Pancreas (tissue), 10 donors: ENCODE measurements around the gene ZFYVE26. TPM values are rescaled to one million over a fixed set of nuclear protein-coding genes. Genes with fewer than 3 reads are reported as not detected.
"Not testable (repeated sequence)": the region's sequence is repeated elsewhere in the genome, so short reads cannot be mapped to it uniquely, and the experiment has no call there.

Experiments used
- ATAC-seq, 4 donors: fragments of 200-7000 bp; cut with Tn5 transposase; one replicate each; pipeline versions ENCODE4 v1.8.0 to v1.9.1; 2020; ENCODE audit warnings: mild to moderate bottlenecking in 4 of 4, moderate library complexity in 4 of 4
- DNase-seq, 6 donors: peaks; one replicate each; pipeline ENCODE4 v3.0.0-alpha.2; 2020
- FAIRE-seq: peaks from 2 replicates; lab custom pipeline; 2012; peaks lifted over from hg19 to GRCh38; lab: Jason Lieb, UNC
- H3K27ac ChIP-seq, 4 donors: fragments of 200-600 bp; sonication (generic); 1 replicate in 3 of 4; 2 replicates in 1 of 4; pipeline versions ENCODE4 v1.5.0 to v1.8.0; 2020
- H3K27me3 ChIP-seq, 4 donors: fragments of 200-600 bp; one replicate each; pipeline ENCODE4 v1.8.0; 2021
- H3K36me3 ChIP-seq, 3 donors: fragments of 200-600 bp; sonication (generic) in 1 of 3; one replicate each; pipeline versions ENCODE4 v1.5.0 to v1.8.0; 2020 to 2021
- H3K4me1 ChIP-seq, 3 donors: fragments of 200-600 bp; one replicate each; pipeline ENCODE4 v1.8.0; 2021
- H3K4me3 ChIP-seq, 4 donors: fragments of 200-600 bp; sonication (generic) in 2 of 4; one replicate each; pipeline versions ENCODE4 v1.5.0 to v1.8.0; 2020 to 2021
- H3K9me3 ChIP-seq, 4 donors: fragments of 200-600 bp; one replicate each; pipeline ENCODE4 v1.8.0; 2021
- WGBS, 2 donors: extraction: QIAGEN DNeasy Blood & Tissue Kit; methylation state at CpG; one replicate each; pipeline ENCODE4 v1.1.7; 2013; 5-methylcytosine and 5-hydroxymethylcytosine counted together
- intact Hi-C, 3 donors: fragments of 100-400 bp; cut with DNase I; formaldehyde crosslinking; loops; one replicate each; pipeline versions ENCODE4 v1.11.1 to v1.14.2; 2022
- polyA plus RNA-seq, 2 donors: library from polyadenylated mRNA; stranded (reverse); fragments of 200-250 nt; gene quantifications; one replicate each; pipeline ENCODE4 v1.2.3, GENCODE V29; 2013
- total RNA-seq, 6 donors: library from RNA; stranded (reverse); fragmentation: NEBNext Ultra II Directional in 4 of 6; extraction: Animal tissue kit (Norgen Biotek cat#: 25700) in 4 of 6; gene quantifications; one replicate each; pipeline versions ENCODE4 v1.2.1 to v1.2.4, GENCODE V29; 2021 to 2023
- TF ChIP-seq, protein P1 (sequence below), 4 donors: fragments of 200-600 bp; sonication (generic) in 3 of 4; IDR thresholded peaks; one replicate each; pipeline versions ENCODE4 v1.5.0 to v1.8.0; 2021; ENCODE audit warnings: antibody characterized with exemption in 4 of 4
- donor health status: healthy with polysubstance abuse.
- donor health status: DM: no; HTN: no; CAD: no; lungs with moderate emphysema.
- donor health status: DM: no; HTN: no; CAD: no.
- donor health status: control.
- donor health status: control.
- donor health status: Bipolar disorder and iron deficiency.
- donor health status: DM: yes; HTN: yes; CAD: no.
- donor health status: DM: no; HTN: no; CAD: no.
- donor health status: DM: no; HTN: no; CAD: no.
- donor health status: DM: yes; HTN: yes; CAD: no.

ZFYVE26 gene
- total and polyA plus RNA-seq, 8 donors, result 5.5 to 16.0 (median 7.9) TPM

DNA sequence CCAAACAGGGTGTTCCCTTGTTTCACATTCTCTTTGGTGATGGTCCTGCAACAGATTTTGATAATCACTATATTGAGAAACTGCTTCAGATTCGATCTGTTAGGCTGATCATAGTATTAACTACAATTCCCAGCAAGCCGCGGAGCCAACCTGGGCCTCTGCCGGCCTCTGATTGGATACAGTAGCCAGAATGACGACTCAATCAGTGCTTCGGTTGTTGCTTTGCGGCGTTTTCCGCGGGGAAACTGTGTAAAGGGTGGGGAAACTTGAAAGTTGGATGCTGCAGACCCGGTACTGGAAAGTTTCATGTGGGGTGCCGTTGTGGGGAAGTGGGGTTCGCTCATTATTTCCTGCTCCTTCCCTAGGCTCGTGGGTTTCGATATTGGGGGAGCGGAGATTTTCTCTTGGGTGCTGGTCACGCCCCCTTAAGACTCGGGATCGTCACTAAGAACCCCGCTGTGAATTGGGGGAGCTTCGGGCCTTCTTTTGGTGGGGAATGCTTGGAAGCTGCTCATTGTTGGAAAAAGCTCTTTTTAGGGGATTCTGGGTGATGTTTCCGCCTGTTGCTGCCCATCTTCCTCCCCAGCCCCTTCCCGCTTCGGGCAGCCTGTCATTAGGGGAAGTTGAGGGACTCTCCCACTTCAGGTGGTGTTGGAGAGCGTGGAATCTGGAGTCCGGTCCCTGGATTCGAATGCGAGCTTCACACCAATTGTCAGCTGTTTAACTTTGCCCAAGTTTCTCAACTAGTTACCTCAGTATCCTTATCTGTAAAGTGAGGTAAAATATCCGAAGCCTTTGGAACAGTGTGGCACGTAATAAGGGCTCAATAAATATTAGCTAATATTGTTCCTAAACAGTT lies 3.4 kb upstream of the ZFYVE26 start, which contains the start of gene RAD51B:
TSS of gene RAD51B (plus strand) at position 217 of the 859 bp plus-strand sequence.
- no peaks in the 10 kb centered on the region for H3K27me3 ChIP-seq
- peak within 1 kb of the TSS in 2 of 4 donors; percentile 56 to 63 for H3K27ac ChIP-seq
- ATAC-seq (peak; percentile 75 to 87 (median 82)), DNase-seq (peak; percentile 76 to 89 (median 86)), FAIRE-seq (no peak)
- peaks cover 0 to 21% (median 7%) of the 10 kb centered on the region in 3 donors for H3K4me1 ChIP-seq
- H3K9me3 ChIP-seq, result no peaks in the 10 kb centered on the region
- intact Hi-C loops, result no loop called here
- TF ChIP-seq, protein P1, sequence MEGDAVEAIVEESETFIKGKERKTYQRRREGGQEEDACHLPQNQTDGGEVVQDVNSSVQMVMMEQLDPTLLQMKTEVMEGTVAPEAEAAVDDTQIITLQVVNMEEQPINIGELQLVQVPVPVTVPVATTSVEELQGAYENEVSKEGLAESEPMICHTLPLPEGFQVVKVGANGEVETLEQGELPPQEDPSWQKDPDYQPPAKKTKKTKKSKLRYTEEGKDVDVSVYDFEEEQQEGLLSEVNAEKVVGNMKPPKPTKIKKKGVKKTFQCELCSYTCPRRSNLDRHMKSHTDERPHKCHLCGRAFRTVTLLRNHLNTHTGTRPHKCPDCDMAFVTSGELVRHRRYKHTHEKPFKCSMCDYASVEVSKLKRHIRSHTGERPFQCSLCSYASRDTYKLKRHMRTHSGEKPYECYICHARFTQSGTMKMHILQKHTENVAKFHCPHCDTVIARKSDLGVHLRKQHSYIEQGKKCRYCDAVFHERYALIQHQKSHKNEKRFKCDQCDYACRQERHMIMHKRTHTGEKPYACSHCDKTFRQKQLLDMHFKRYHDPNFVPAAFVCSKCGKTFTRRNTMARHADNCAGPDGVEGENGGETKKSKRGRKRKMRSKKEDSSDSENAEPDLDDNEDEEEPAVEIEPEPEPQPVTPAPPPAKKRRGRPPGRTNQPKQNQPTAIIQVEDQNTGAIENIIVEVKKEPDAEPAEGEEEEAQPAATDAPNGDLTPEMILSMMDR (IDR thresholded peaks at IDR 0.05), result no peak
- H3K36me3 ChIP-seq, result no peaks in the 10 kb centered on the region
- 1% methylated on average over 30 of the region's 30 CpGs for WGBS, 2 donors
- H3K4me3 ChIP-seq, result peak within 1 kb of the TSS; percentile 51 to 90 (median 64)

DNA sequence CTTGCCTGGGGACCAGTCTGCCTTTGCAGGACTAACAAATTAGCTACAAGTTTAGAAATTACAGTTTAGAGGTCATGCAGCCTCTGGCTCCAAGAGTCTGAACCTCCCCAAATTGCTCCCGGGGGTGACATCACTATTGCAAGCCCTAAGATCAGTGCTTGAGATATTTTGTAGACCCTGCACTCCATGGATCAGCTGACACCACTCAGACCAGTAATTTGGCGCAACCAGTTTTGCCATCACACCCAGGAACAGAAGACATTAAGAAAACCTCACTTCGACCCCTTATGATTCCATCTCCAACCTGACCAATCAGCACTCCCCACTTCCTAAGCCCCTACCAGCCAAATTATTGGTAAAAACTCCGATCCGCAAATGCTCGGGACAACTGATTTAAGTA lies 2.1 kb upstream of the ZFYVE26 start:
- DNase-seq, ATAC-seq, H3K4me3 ChIP-seq, H3K27ac ChIP-seq, H3K36me3 ChIP-seq, H3K9me3 ChIP-seq, H3K27me3 ChIP-seq, FAIRE-seq, intact Hi-C loops: not testable (repeated sequence)
- H3K4me1 ChIP-seq, result peaks cover 0 to 25% (median 7%) of the 10 kb centered on the region in 3 donors
- 91 to 96% methylated on average over 6 of the region's 6 CpGs for WGBS, 2 donors

DNA sequence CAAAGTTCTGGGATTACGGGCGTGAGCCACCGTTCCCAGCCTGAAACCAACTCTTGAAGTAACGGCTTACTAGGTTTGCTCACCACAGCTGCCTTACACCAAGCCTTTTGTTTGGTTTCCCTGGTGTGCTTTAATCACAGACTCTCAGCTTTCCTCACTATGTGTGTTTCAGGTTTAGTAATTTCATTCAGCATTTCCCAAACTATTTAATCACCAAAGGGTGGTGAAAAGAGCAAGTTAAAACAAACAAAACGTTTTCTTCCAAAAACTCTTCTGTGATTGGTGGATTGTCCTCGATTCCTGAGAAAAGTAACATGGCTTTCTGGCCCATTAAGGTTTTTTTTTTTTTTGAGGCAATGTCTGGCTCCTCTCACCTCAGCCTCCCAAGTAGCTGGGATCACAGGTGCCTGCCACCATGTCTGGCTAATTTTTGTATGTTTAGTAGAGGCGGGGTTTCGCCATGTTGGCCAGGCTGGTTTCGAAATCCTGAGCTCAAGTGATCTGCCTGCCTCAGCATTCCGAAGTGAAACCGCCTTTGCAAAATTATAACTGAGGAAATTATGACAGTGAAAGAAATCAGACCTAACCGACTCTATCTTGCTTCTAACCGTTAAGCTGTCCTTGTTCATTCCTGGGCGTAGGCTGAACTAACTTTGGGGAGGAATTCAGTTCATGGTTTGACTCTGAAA lies 1.5 kb upstream of the ZFYVE26 start:
- intact Hi-C loops, result no loop called here
- Histone ChIP-seq H3K27me3 (no peaks in the 10 kb centered on the region), H3K36me3 (no peaks in the 10 kb centered on the region), H3K27ac (peak overlapping the region in 1 of 4 donors; percentile 90), H3K4me3 (no peak overlapping the region), H3K4me1 (peaks cover 0 to 25% (median 7%) of the 10 kb centered on the region in 3 donors), H3K9me3 (no peaks in the 10 kb centered on the region)
- DNase-seq (no peak), ATAC-seq (no peak), FAIRE-seq (no peak)
- WGBS, 2 donors, result 85 to 88% methylated on average over 14 of the region's 14 CpGs
- TF ChIP-seq, protein P1 (IDR thresholded peaks at IDR 0.05), result no peak

DNA sequence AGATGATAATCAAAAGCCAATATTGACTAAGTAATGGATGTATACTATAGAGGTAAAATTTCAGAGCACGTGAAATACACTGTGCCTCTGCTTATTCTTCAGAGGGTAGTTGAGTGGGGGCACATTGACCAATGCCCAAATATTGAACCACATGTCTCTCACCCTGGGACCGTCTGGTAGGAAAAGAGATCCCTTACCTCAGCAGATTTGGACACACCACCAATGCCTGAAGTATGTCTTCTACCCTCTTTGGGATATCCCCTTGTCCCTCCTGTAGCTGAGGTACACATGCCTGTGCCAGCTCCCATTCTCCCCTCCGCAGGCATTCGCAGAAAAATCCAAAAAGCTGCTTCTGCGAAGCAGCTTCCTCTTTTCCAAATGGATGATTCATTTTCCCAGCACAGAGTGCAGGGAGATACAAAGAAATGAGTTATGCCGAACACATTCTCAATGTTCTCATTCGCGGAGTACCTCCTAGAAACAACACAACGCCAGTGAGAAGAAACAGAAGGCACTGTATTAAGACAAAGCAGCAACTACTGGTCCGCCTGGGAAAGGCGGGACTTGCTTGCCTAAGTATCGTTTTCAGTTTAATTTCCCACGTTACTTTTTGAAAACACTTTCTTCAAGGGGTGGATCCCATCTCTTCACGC lies 691 bp downstream of the ZFYVE26 start:
- peak overlapping the region; percentile 51 to 90 (median 83) for H3K27ac ChIP-seq
- DNase-seq (no peak), ATAC-seq (no peak), FAIRE-seq (no peak)
- intact Hi-C loops, result no loop called here
- H3K9me3 ChIP-seq, result no peaks in the 10 kb centered on the region
- H3K4me1 ChIP-seq, result peaks cover 0 to 24% (median 7%) of the 10 kb centered on the region in 3 donors
- H3K4me3 ChIP-seq, result peak overlapping the region; percentile 55 to 85 (median 72)
- TF ChIP-seq, protein P1 (IDR thresholded peaks at IDR 0.05), result no peak
- H3K27me3 ChIP-seq, result no peaks in the 10 kb centered on the region
- no peaks in the 10 kb centered on the region for H3K36me3 ChIP-seq
- 2 to 4% methylated on average over 14 of the region's 14 CpGs for WGBS, 2 donors

DNA sequence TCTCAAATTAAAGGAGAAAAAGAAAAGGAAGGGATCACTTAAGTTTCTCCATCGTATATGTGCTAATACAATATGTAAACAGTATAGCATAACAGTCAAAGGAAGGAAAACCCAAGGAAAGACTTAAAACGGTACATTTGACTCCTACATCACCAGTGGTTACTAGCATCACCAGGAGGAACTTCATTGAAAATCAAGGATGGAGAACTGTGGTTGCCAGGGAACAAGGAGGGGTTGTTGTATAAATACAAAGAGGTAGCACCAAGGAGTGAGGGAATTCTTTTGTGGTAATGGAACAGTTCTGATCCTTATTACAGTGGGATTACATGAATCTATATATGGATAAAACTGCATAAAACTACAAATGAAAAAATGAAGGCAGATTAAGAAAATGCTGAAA lies 1.6 kb downstream of the ZFYVE26 start:
- ATAC-seq (no peak), DNase-seq (no peak), FAIRE-seq (no peak)
- TF ChIP-seq, protein P1 (IDR thresholded peaks at IDR 0.05), result no peak
- H3K4me1 ChIP-seq, result peaks cover 0 to 20% (median 7%) of the 10 kb centered on the region in 3 donors
- no peaks in the 10 kb centered on the region for H3K9me3 ChIP-seq
- H3K4me3 ChIP-seq, result no peak overlapping the region
- intact Hi-C loops, result no loop called here
- no peaks in the 10 kb centered on the region for H3K27me3 ChIP-seq
- no peaks in the 10 kb centered on the region for H3K36me3 ChIP-seq
- 60 to 69% methylated on average over 2 of the region's 2 CpGs for WGBS, 2 donors
- no peak overlapping the region for H3K27ac ChIP-seq
